ENCODE results near the gene GRIK4.
"Not testable (repeated sequence)": the region's sequence is repeated elsewhere in the genome, so short reads cannot be mapped to it uniquely, and the experiment has no call there.

Gene GRIK4

DNA sequence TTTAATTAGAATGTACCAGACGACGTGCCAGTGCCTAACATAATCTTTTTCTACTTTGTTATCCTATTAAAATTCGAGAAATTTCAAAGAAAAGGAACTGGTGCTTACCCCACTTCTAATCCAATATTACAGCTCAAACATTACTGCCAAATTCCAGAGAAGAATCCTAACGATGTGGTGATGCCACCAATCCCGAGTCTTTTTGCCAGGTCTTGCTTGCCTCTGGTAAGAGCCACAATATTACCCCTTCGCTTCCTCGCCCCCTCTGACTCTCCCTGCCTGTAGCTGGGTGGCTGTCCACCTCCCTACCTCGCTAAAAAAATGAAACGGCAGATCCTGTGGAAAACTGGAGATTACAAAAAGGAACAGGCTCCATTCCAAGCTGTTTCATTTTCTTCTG is 462.9 kb downstream of the GRIK4 start:
- no peak for DNase-seq

DNA sequence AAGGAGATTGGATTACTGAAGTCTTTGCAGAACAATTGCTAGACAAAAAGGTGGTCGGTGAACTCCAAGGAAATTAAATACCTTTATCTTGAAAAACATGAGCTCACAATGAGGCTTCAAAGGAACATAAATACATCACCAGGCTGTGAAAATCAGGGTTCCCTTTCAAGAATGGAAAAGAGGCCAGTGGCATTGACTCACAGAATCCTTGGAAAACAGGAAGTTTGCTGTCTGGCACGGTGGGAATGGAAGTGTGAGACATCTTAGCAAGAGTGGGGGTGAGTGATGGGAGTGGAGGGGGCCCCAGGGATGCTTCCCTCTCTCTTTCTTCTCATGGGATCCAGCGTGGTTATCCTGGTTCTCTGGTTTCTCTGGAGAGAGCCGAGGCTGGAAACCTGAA is 463.4 kb downstream of the GRIK4 start:
- DNase-seq, result no peak

DNA sequence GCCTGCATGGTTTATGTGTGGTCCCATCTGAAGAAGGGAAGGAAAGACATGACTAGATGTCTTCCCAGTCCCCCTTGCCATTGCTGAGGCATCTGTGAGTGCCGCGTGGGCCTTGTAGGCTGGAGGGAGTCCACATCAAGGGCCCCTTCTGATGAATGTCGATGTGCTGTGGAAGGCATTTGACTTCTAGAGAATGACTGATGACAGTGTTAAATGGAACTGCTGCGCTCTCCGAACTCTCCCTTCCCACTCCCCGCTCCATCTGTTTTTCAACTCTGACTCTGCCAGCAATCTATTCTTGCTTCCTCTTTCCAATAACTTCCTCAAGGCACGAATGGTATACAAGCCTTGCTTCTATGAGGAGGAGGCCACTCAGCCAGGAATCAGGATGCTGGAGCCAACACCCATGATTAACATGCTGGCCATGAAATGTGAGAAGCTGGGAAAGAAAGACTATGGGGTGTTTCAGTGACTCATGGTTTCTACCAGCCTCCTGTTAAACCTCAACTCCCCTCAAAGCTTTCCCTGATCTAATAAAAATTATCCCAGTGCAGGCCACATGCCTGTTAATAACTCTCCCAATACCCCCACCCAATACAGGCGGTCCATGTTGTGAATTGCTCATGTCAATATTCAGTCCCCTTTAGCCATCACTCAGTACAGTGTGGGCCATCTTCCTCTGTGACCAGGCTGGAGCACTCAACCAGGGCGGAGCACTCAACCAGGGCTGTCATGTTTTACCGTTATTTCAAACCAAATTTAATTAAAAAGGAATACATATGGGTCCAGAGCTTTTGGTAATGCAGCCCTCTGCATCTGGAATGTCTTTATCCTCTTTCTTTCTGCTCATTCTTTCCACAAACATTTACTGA is 466.0 kb downstream of the GRIK4 start:
- no peak for DNase-seq

- DNase-seq, result no peak
Measured at GRCh38 chr11:120978701-120979100, 467.2 kb downstream of the GRIK4 start.

DNA sequence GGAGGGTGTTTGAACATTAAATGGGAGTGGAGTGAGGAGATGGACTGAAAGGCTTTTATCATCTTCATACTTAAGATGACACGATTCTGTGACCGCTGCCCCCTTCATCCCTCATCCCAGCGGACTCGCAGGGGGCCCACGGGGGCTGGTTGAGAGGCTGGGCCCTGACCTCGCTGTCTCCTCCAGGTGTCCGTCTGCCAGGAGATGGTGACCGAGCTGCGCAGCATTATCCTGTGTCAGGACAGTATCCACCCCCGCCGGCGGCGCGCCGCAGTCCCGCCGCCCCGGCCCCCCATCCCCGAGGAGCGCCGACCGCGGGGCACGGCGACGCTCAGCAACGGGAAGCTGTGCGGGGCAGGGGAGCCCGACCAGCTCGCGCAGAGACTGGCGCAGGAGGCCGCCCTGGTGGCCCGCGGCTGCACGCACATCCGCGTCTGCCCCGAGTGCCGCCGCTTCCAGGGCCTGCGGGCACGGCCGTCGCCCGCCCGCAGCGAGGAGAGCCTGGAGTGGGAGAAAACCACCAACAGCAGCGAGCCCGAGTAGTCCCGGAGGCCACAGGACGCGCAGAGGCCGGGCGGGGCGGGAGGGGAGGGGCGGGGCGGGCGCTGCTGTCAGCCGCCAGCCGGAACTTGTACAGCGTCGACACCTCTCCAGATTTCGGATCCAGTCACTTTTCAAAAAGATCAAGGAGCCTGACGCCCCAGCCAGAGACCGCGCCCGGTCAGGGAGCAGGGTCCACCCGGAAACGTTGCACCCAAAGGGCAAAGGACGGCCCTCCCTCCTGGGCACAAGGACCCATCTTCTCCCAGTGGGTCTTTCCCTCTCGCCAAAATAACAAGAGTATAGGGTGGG is 474.4 kb downstream of the GRIK4 start:
- DNase-seq, result peak; percentile 19

DNA sequence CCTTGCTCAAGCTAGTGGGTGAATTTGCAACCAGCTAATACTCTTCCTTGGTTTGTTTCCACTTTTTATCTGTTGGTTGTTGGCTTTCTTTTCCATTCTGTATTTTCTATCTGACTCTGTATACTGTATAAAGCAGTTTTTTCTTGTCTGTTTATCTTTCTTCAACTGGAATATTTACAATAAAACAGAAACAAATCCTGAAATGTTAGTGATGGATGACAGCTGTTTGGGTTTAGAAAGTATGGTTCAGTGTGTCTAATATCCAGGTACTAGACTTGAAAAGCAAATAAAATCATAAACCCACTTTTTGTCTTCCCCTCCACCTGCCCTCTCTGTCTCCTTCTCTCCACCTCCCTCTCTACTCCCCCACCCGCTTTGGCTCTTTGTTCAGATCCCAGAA is 477.1 kb downstream of the GRIK4 start:
- DNase-seq, result no peak

GRCh38 chr11:120991830-120992686 is 480.5 kb downstream of the GRIK4 start:
- no peak for DNase-seq

DNA sequence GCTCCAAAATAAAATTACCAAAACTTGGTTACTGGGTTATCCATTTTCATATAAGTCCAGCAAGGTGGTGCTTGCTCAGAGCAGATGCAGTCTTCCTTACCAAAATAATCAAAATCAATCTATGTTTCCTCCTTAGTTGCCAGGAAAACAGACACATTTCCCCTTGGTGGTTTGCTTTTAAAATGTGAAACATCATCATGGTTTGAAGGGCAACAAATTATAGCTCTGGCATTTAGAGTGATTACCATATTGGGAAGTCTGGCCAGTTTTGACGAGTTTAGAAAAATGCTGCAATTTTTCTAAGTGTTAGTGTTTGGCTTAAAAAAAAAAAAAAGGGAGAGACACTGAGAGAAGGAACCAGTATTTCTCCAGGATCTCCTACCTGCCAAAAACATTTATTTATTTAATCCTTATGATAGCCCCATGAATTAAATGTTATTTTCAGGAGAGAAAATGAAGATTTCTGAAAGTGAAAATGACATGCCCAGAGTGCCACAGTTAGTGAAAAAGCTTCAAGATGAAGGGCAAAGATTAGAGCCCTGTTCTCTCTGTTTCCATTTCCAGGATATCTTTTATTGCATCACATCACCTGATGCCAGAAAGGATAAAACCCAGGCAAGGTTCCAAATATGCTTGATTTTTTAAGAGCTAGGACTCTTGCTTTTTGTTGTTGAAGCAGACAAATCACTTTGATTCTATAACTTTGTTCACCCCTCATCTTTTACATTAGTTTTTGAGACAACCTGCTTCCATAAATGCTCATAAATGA is 482.7 kb downstream of the GRIK4 start:
- DNase-seq, result no peak

- no peak for DNase-seq
Measured at GRCh38 chr11:120995184-120995583, 483.6 kb downstream of the GRIK4 start.

- DNase-seq, result no peak
Measured at GRCh38 chr11:120996973-120997372, 485.4 kb downstream of the GRIK4 start.

GRCh38 chr11:120998581-120998980 is 487.0 kb downstream of the GRIK4 start:
- DNase-seq, result no peak

GRCh38 chr11:121004206-121004840 is 492.8 kb downstream of the GRIK4 start:
- no peak for DNase-seq

- no peak for DNase-seq
Measured at GRCh38 chr11:121006922-121007321, 495.4 kb downstream of the GRIK4 start.

- DNase-seq, result no peak
Measured at GRCh38 chr11:121008551-121008950, 497.0 kb downstream of the GRIK4 start.

- no peak for DNase-seq
Measured at GRCh38 chr11:121012091-121012490, 500.5 kb downstream of the GRIK4 start.

DNA sequence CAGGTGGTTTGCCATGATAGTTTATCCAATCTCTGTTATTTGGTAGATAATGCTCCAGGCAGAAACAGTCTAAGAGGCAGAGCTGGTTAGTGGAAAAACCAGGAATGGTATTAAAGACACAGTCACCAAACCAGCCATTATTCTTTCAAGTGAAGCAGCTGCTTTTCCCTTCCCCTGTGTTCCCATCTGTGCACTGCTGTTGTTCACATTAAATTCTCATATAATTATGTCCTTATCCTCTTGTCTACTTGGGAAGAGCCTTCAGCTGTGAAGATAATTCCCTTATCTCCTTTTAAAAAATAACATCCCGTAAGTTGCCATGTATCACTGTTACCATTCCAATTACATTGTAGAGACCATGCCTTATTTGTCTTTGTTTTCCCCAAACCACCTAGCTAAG is 507.2 kb downstream of the GRIK4 start:
- DNase-seq, result no peak

GRCh38 chr11:121021718-121022117 is 510.2 kb downstream of the GRIK4 start:
- DNase-seq, result not testable (repeated sequence)

DNA sequence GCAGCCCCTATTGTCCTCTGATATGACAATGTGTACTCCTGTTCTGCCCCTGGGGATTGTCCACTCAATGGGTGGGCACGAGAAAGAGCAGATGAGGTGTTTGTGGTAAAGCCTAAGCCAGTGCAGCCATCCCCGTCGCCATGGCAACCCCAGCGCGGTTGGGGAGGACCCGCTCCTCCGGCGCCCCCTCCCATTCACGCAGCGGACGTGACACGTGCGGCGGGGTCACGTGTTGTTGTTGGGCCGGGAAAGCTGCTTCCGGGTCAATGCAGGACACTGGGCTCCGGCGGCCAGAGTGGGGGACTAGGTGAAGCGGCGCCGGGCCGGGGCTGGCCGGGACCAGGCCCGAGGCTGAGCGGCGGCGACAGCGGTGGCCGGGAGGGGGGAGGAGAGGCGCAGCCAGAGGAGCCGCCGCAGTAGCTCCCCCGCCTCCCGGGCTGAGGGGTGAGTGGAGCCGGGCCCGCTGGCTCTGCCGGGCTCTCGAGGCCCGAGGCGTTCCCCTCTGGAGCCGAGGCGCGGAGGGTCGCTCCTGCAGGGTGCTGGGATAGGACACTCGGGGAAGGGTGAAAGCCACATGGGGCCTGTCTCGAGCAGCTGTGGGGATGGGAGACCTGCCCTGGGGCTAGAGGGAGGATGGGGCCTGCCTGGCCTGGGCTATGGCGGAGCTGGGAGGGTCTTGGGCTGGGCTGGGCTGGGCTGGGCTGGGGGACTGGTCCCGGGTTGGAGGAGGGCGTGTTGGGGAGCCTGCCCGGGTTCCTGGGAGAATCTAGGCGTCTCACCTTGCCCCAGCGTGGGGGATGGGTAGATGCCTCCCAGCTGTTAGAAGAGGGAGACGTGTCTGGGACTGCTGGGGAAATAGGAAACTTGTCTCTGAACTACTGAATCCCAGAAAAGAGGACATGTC is 512.6 kb downstream of the GRIK4 start, which contains the start of gene TBCEL:
TSS of gene TBCEL (plus strand) at position 255 of the 904 bp plus-strand sequence. CDS start 21,589 bp downstream, outside the sequence.
- peak; percentile 76 for DNase-seq

DNA sequence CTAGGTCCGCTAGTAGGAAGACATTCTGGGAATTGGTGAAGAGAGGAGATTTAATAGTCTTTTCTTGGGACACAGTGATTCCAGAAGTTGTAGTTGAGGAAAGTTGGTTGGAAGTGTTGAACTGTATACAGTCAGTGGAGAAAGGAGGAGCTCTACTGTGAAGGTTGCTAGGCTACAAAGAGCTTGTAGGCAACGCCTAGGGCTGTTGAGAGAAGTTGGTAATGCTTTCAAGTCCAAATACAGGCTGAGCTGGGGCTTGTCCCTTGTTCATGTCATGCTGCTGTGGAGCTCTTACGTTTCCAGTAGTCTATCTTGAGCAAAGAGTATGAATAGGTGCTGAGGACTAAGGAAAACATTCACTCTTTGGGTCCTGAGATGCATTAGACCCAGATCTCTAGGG is 513.4 kb downstream of the GRIK4 start:
- no peak for DNase-seq

- no peak for DNase-seq
Measured at GRCh38 chr11:121029153-121029552, 517.6 kb downstream of the GRIK4 start.
